AG09319 (cell line): ENCODE results near the gene KCNJ6.
A peak's percentile ranks its signal among the peaks of the same experiment; 100 is the strongest.
"Not testable (repeated sequence)": the region's sequence is repeated elsewhere in the genome, so short reads cannot be mapped to it uniquely, and the experiment has no call there.

Experiments
- DNase-seq: peaks from one replicate; pipeline ENCODE4 v3.0.0-alpha.2; 2010; ENCODE audit warnings: low read depth; ENCODE audit errors: extremely low read depth
- CTCF ChIP-seq: IDR thresholded peaks from 2 replicates; pipeline ENCODE4 v1.5.1; 2011; ENCODE audit warnings: low read depth, mild to moderate bottlenecking, inconsistent platforms, low read length, moderate library complexity

The KCNJ6 gene

GRCh38 chr21:37737996-37738395, 178.3 kb downstream of the KCNJ6 start:
- TF ChIP-seq CTCF = no peak
- DNase-seq = no peak

GRCh38 chr21:37737507-37737906, 178.8 kb downstream of the KCNJ6 start:
- DNase-seq = no peak
- no peak for TF ChIP-seq CTCF

GRCh38 chr21:37734846-37735245, 181.4 kb downstream of the KCNJ6 start:
- no peak for DNase-seq
- TF ChIP-seq CTCF = no peak

- TF ChIP-seq CTCF = no peak
- no peak for DNase-seq
Observed at GRCh38 chr21:37732927-37733326, 183.3 kb downstream of the KCNJ6 start.

GRCh38 chr21:37724201-37724600, 192.1 kb downstream of the KCNJ6 start:
- no peak for DNase-seq
- no peak for TF ChIP-seq CTCF

GRCh38 chr21:37717534-37717933, 198.7 kb downstream of the KCNJ6 start:
- TF ChIP-seq CTCF = no peak

GRCh38 chr21:37712569-37712934, 203.7 kb downstream of the KCNJ6 start:
- not testable (repeated sequence) for DNase-seq

More at GRCh38 chr21:37717534-37717933, 198.7 kb downstream of the KCNJ6 start:
- DNase-seq = no peak

GRCh38 chr21:37711836-37712568, 204.3 kb downstream of the KCNJ6 start:
- peak; percentile 19 for DNase-seq
- peak; percentile 98 for TF ChIP-seq CTCF
